Liver (tissue), 9 donors: ENCODE data around the gene DENND4A. TPM values are rescaled to one million over a fixed set of nuclear protein-coding genes. Genes with fewer than 3 reads are reported as not detected.

Source experiments
- DNase-seq: peaks from one replicate; pipeline ENCODE4 v3.0.0-alpha.2; 2017; ENCODE audit warnings: low spot score
- H3K27ac ChIP-seq, 2 donors: one replicate each; pipeline ENCODE4 v1.7.0; 2013; ENCODE audit warnings: inconsistent platforms in 2 of 2, low read length in 2 of 2, control low read depth in 1 of 2, low read depth in 1 of 2, mild to moderate bottlenecking in 1 of 2
- H3K27me3 ChIP-seq, 4 donors: one replicate each; pipeline versions ENCODE4 v1.6.1 to v1.7.0; 2013; ENCODE audit warnings: low read length in 3 of 4, inconsistent platforms in 1 of 4, mild to moderate bottlenecking in 1 of 4, moderate library complexity in 1 of 4; ENCODE audit not compliant: control insufficient read depth in 4 of 4, insufficient read depth in 4 of 4
- H3K36me3 ChIP-seq, 4 donors: one replicate each; pipeline versions ENCODE4 v1.6.1 to v1.7.0; 2013; ENCODE audit warnings: low read length in 3 of 4, mild to moderate bottlenecking in 3 of 4, low read depth in 1 of 4, moderate library complexity in 1 of 4; ENCODE audit not compliant: control insufficient read depth in 4 of 4, insufficient read depth in 3 of 4
- H3K4me1 ChIP-seq, 4 donors: one replicate each; pipeline versions ENCODE4 v1.6.1 to v1.7.0; 2013; ENCODE audit warnings: low read length in 3 of 4, mild to moderate bottlenecking in 3 of 4, moderate library complexity in 1 of 4; ENCODE audit not compliant: control insufficient read depth in 4 of 4, insufficient read depth in 4 of 4
- H3K4me3 ChIP-seq, 3 donors: one replicate each; pipeline versions ENCODE4 v1.6.1 to v1.7.0; 2013; ENCODE audit warnings: low read length in 3 of 3, control low read depth in 1 of 3, low read depth in 1 of 3, mild to moderate bottlenecking in 1 of 3
- H3K9ac ChIP-seq, 2 donors: one replicate each; pipeline ENCODE4 v1.7.0; 2013; ENCODE audit warnings: low read length in 2 of 2, mild to moderate bottlenecking in 2 of 2, moderate library complexity in 2 of 2, control low read depth in 1 of 2, low read depth in 1 of 2
- H3K9me3 ChIP-seq, 4 donors: one replicate each; pipeline versions ENCODE4 v1.6.1 to v1.7.0; 2013; ENCODE audit warnings: low read length in 3 of 4; ENCODE audit not compliant: control insufficient read depth in 4 of 4
- CTCF ChIP-seq: fragments of 150-350 bp; IDR thresholded peaks from 2 replicates; pipeline ENCODE4 v1.5.1; 2017; ENCODE audit warnings: improper control_type of control experiment, low read depth, low read length; ENCODE audit not compliant: missing input control
- EGR1 ChIP-seq, 2 donors: IDR thresholded peaks; 2 replicates each; pipeline ENCODE4 v1.6.1; 2016 to 2018; ENCODE audit warnings: antibody characterized with exemption in 2 of 2, low read depth in 2 of 2
- FOXA1 ChIP-seq: IDR thresholded peaks from 2 replicates; pipeline ENCODE4 v1.6.1; 2016; ENCODE audit warnings: antibody characterized with exemption
- FOXA2 ChIP-seq: IDR thresholded peaks from 2 replicates; pipeline ENCODE4 v1.6.1; 2016; ENCODE audit warnings: antibody characterized with exemption
- GABPA ChIP-seq, 2 donors: IDR thresholded peaks in 1 of 2; conservative IDR thresholded peaks in 1 of 2; 2 replicates each; pipeline ENCODE4 v1.6.1; 2016; ENCODE audit warnings: antibody characterized with exemption in 2 of 2, mild to moderate bottlenecking in 1 of 2, moderate library complexity in 1 of 2
- HNF4A ChIP-seq, 2 donors: conservative IDR thresholded peaks; 2 replicates each; pipeline ENCODE4 v1.6.1; 2016; ENCODE audit warnings: antibody characterized with exemption in 2 of 2, mild to moderate bottlenecking in 2 of 2
- HNF4G ChIP-seq: IDR thresholded peaks from 2 replicates; pipeline ENCODE4 v1.6.1; 2016; ENCODE audit warnings: antibody characterized with exemption
- JUND ChIP-seq, 2 donors: IDR thresholded peaks; 2 replicates each; pipeline ENCODE4 v1.6.1; 2016; ENCODE audit warnings: antibody characterized with exemption in 2 of 2
- NR2F2 ChIP-seq: IDR thresholded peaks from 2 replicates; pipeline ENCODE4 v1.6.1; 2016; ENCODE audit warnings: antibody characterized with exemption
- RAD21 ChIP-seq, 2 donors: IDR thresholded peaks; 2 replicates each; pipeline ENCODE4 v1.6.1; 2016; ENCODE audit warnings: antibody characterized with exemption in 2 of 2, mild to moderate bottlenecking in 2 of 2
- REST ChIP-seq: IDR thresholded peaks from 2 replicates; pipeline ENCODE4 v1.6.1; 2016; ENCODE audit warnings: antibody characterized with exemption, mild to moderate bottlenecking
- RXRA ChIP-seq, 2 donors: IDR thresholded peaks; 2 replicates each; pipeline ENCODE4 v1.6.1; 2017 to 2018; ENCODE audit warnings: antibody characterized with exemption in 2 of 2, mild to moderate bottlenecking in 1 of 2
- SP1 ChIP-seq: IDR thresholded peaks from 2 replicates; pipeline ENCODE4 v1.6.1; 2018; ENCODE audit warnings: antibody characterized with exemption, mild to moderate bottlenecking
- TAF1 ChIP-seq: conservative IDR thresholded peaks from 2 replicates; pipeline ENCODE4 v1.6.1; 2016; ENCODE audit warnings: antibody characterized with exemption, mild to moderate bottlenecking
- YY1 ChIP-seq: IDR thresholded peaks from 2 replicates; pipeline ENCODE4 v1.6.1; 2016; ENCODE audit warnings: antibody characterized with exemption, mild to moderate bottlenecking
- ZBTB33 ChIP-seq: IDR thresholded peaks from 2 replicates; pipeline ENCODE4 v1.6.1; 2016; ENCODE audit warnings: antibody characterized with exemption
- WGBS: extraction: QIAGEN DNeasy Blood & Tissue Kit; methylation state at CpG from one replicate; pipeline ENCODE4 v1.1.7; 2013; 5-methylcytosine and 5-hydroxymethylcytosine counted together
- polyA plus RNA-seq, 2 donors: library from polyadenylated mRNA; stranded (reverse) in 1 of 2; unstranded in 1 of 2; fragments of 200-250 nt in 1 of 2; fragments of >200 nt in 1 of 2; fragmentation: Nextera tagmentation in 1 of 2; extraction: Ambion mirVana in 1 of 2; gene quantifications; one replicate each; pipeline versions ENCODE4 v1.2.1 to v1.2.3, GENCODE V29; 2013 to 2015
- total RNA-seq, 2 donors: library from RNA; depleted of rRNA; stranded (reverse); fragments of >200 nt; gene quantifications; one replicate each; pipeline ENCODE4 v1.2.3, GENCODE V29; 2014
- TF ChIP-seq, protein P1 (sequence below): IDR thresholded peaks from 2 replicates; pipeline ENCODE4 v1.6.1; 2016; ENCODE audit warnings: antibody characterized with exemption
- TF ChIP-seq, protein P2 (sequence below): IDR thresholded peaks from 2 replicates; pipeline ENCODE4 v1.6.1; 2016; ENCODE audit warnings: antibody characterized with exemption
- donor health status: healthy.
- donor health status: healthy.
- donor health status: healthy.
- donor health status: healthy.
- donor health status: healthy.

DENND4A gene
- total and polyA plus RNA-seq, 4 donors, result 5.2 to 75.5 (median 23.9) TPM

DNA sequence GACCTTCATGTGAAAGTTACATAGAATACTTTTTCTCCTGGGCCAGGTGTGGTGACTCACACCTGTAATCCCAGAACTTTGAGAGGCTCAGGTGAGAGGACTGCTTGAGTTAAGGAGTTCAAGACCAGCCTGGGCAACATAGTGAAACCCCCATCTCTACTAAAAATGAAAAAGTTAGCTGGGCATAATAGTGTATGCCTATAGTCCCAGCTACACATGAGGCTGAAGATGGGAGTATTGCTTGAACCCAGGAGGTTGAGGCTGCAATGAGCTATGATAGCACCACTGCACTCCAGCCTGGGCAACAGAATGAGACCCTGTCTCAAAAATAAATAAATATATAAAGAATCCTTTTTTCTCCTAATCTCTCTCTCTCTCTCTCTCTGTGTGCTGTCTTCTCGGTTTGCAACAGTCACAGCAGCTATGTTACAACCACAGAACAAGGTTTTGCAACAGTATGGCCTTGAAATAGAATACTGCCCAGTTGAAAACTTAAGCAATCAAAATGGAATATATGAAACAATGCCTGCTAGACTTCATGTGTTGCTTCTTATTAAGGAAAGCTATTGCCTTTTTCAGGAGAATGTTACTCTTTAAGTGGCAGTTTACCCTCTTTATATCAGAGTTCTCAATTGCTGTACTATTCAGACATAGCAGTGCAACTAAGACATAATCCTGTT, 12.3 kb upstream of the DENND4A start:
- H3K36me3 ChIP-seq, result no peaks in the 10 kb centered on the region
- no peak overlapping the region for H3K9ac ChIP-seq
- DNase-seq, result no peak
- WGBS, result 31% methylated on average over 1 of the region's 1 CpG
- peak overlapping the region; percentile 43 to 46 for H3K27ac ChIP-seq
- no peaks in the 10 kb centered on the region for H3K27me3 ChIP-seq
- no peak overlapping the region for H3K4me3 ChIP-seq
- TF ChIP-seq EGR1 (IDR thresholded peaks at IDR 0.05; ENCODE audit: low read depth in 2 of 2) (peak in 1 of 2 donors; percentile 63), REST (peak; percentile 27), GABPA (IDR thresholded peaks at IDR 0.05 in 1 of 2, conservative IDR thresholded peaks at IDR 0.05 in 1 of 2) (no peak), HNF4G (no peak), TAF1 (no peak), FOXA1 (no peak), JUND (IDR thresholded peaks at IDR 0.05) (peak; percentile 66 to 69), YY1 (peak; percentile 80), ZBTB33 (peak; percentile 35), NR2F2 (no peak), RXRA (IDR thresholded peaks at IDR 0.05) (peak; percentile 51 to 56), HNF4A (conservative IDR thresholded peaks at IDR 0.05) (peak; percentile 58 to 60), RAD21 (IDR thresholded peaks at IDR 0.05) (peak in 1 of 2 donors; percentile 43), CTCF (no peak), SP1 (peak; percentile 43), FOXA2 (no peak)
- TF ChIP-seq, protein P1, sequence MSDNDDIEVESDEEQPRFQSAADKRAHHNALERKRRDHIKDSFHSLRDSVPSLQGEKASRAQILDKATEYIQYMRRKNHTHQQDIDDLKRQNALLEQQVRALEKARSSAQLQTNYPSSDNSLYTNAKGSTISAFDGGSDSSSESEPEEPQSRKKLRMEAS, result peak; percentile 42
- TF ChIP-seq, protein P2, sequence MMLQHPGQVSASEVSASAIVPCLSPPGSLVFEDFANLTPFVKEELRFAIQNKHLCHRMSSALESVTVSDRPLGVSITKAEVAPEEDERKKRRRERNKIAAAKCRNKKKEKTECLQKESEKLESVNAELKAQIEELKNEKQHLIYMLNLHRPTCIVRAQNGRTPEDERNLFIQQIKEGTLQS, result peak; percentile 29
- peaks cover 0 to 7% (median 4%) of the 10 kb centered on the region in 4 donors for H3K4me1 ChIP-seq
- no peaks in the 10 kb centered on the region for H3K9me3 ChIP-seq
